Mesodermal cell (in vitro differentiated cells): Measurements from ENCODE around the gene ARL8B.

Experiments used
- H3K27ac ChIP-seq: 2 replicates; pipeline ENCODE4 v1.7.0; 2013; ENCODE audit warnings: mild to moderate bottlenecking, low read depth, low read length, moderate library complexity; ENCODE audit not compliant: severe bottlenecking
- H3K36me3 ChIP-seq: 2 replicates; pipeline ENCODE4 v1.7.1; 2013; ENCODE audit warnings: mild to moderate bottlenecking, low read length, moderate library complexity; ENCODE audit not compliant: control insufficient read depth, insufficient read depth
- H3K4me1 ChIP-seq: one replicate; pipeline ENCODE4 v1.7.1; 2013; ENCODE audit warnings: mild to moderate bottlenecking, low read length; ENCODE audit not compliant: insufficient read depth, control insufficient read depth, poor library complexity, severe bottlenecking
- H3K4me3 ChIP-seq: 2 replicates; pipeline ENCODE4 v1.7.0; 2013; ENCODE audit warnings: low read length, control low read depth, mild to moderate bottlenecking; ENCODE audit not compliant: insufficient read depth, poor library complexity, severe bottlenecking; ENCODE audit errors: extremely low read depth
- H3K9me3 ChIP-seq: 2 replicates; pipeline ENCODE4 v1.7.1; 2013; ENCODE audit warnings: mild to moderate bottlenecking, low read length, moderate library complexity; ENCODE audit not compliant: control insufficient read depth
- WGBS, 2 experiments: methylation state at CpG; one replicate each; pipeline ENCODE4 v1.1.5; 2013; ENCODE audit warnings: missing lambda C conversion rate in 2 of 2; ENCODE audit not compliant: insufficient coverage in 2 of 2; 5-methylcytosine and 5-hydroxymethylcytosine counted together

ARL8B gene

GRCh38 chr3:5133239-5134018, 11.3 kb downstream of the ARL8B start:
- Histone ChIP-seq H3K4me3 (no peak overlapping the region), H3K4me1 (peaks cover 16% of the 10 kb centered on the region), H3K36me3 (peaks cover 16% of the 10 kb centered on the region), H3K9me3 (no peaks in the 10 kb centered on the region), H3K27ac (no peak overlapping the region)
- WGBS, 2 experiments, result 68 to 92% methylated on average over 5 of the region's 7 CpGs

GRCh38 chr3:5134019-5134391, 11.9 kb downstream of the ARL8B start:
- H3K27ac ChIP-seq, result no peak overlapping the region
- 86 to 91% methylated on average over 3 of the region's 3 CpGs for WGBS, 2 experiments

GRCh38 chr3:5134499-5134898, 12.4 kb downstream of the ARL8B start:
- H3K27ac ChIP-seq, result no peak overlapping the region
- 83 to 100% methylated on average over 1 of the region's 3 CpGs for WGBS, 2 experiments

More at GRCh38 chr3:5134019-5134391, 11.9 kb downstream of the ARL8B start:
- Histone ChIP-seq H3K4me3 (no peak overlapping the region), H3K36me3 (peaks cover 13% of the 10 kb centered on the region), H3K9me3 (no peaks in the 10 kb centered on the region), H3K4me1 (peaks cover 19% of the 10 kb centered on the region)

GRCh38 chr3:5136211-5136918, 14.3 kb downstream of the ARL8B start:
- Histone ChIP-seq H3K36me3 (peaks cover 10% of the 10 kb centered on the region), H3K9me3 (peaks cover under 1% of the 10 kb centered on the region), H3K27ac (no peak overlapping the region), H3K4me1 (peaks cover 19% of the 10 kb centered on the region), H3K4me3 (no peak overlapping the region)
- 51 to 57% methylated on average over 3 to 4 of the region's 6 CpGs for WGBS, 2 experiments

More at GRCh38 chr3:5134499-5134898, 12.4 kb downstream of the ARL8B start:
- peaks cover 19% of the 10 kb centered on the region for H3K4me1 ChIP-seq
- H3K4me3 ChIP-seq, result no peak overlapping the region
- no peaks in the 10 kb centered on the region for H3K9me3 ChIP-seq
- peaks cover 11% of the 10 kb centered on the region for H3K36me3 ChIP-seq

- H3K36me3 ChIP-seq, result peaks cover 16% of the 10 kb centered on the region
- H3K4me1 ChIP-seq, result peaks cover 19% of the 10 kb centered on the region
- peaks cover 7% of the 10 kb centered on the region for H3K9me3 ChIP-seq
- WGBS, 2 experiments, result 93 to 94% methylated on average over 2 of the region's 2 CpGs
- no peak overlapping the region for H3K4me3 ChIP-seq
- no peak overlapping the region for H3K27ac ChIP-seq
These were observed 14.9 kb downstream of the ARL8B start for GRCh38 chr3:5136919-5137429.

- Histone ChIP-seq H3K36me3 (peaks cover 24% of the 10 kb centered on the region), H3K9me3 (peaks cover 20% of the 10 kb centered on the region), H3K27ac (no peak overlapping the region), H3K4me1 (peaks cover 19% of the 10 kb centered on the region), H3K4me3 (no peak overlapping the region)
- 89 to 93% methylated on average over 1 to 2 of the region's 5 CpGs for WGBS, 2 experiments
These were observed 16.3 kb downstream of the ARL8B start for GRCh38 chr3:5138214-5138981.

GRCh38 chr3:5140230-5140621, 18.1 kb downstream of the ARL8B start:
- Histone ChIP-seq H3K27ac (no peak overlapping the region), H3K36me3 (peaks cover 36% of the 10 kb centered on the region), H3K4me3 (no peak overlapping the region), H3K9me3 (peaks cover 33% of the 10 kb centered on the region), H3K4me1 (peaks cover 19% of the 10 kb centered on the region)
- WGBS, 2 experiments, result 100% methylated on average over 2 of the region's 4 CpGs

- Histone ChIP-seq H3K27ac (no peak overlapping the region), H3K9me3 (peaks cover 33% of the 10 kb centered on the region), H3K36me3 (peaks cover 39% of the 10 kb centered on the region), H3K4me3 (no peak overlapping the region), H3K4me1 (peaks cover 19% of the 10 kb centered on the region)
- WGBS, 2 experiments, result 96% methylated on average over 4 of the region's 6 CpGs; no CpG with 5 or more reads in 1 of the 2 experiments
These were observed 18.7 kb downstream of the ARL8B start for GRCh38 chr3:5140839-5141238.

GRCh38 chr3:5141760-5142159, 19.7 kb downstream of the ARL8B start:
- H3K4me1 ChIP-seq, result peaks cover 13% of the 10 kb centered on the region
- H3K4me3 ChIP-seq, result no peak overlapping the region
- H3K36me3 ChIP-seq, result peaks cover 42% of the 10 kb centered on the region
- no peak overlapping the region for H3K27ac ChIP-seq
- H3K9me3 ChIP-seq, result peaks cover 33% of the 10 kb centered on the region
- 97 to 100% methylated on average over 1 to 3 of the region's 4 CpGs for WGBS, 2 experiments

- 94 to 100% methylated on average over 2 to 4 of the region's 4 CpGs for WGBS, 2 experiments
- H3K27ac ChIP-seq, result no peak overlapping the region
- H3K9me3 ChIP-seq, result peaks cover 33% of the 10 kb centered on the region
- no peak overlapping the region for H3K4me3 ChIP-seq
- H3K4me1 ChIP-seq, result peaks cover 3% of the 10 kb centered on the region
- H3K36me3 ChIP-seq, result peaks cover 50% of the 10 kb centered on the region
These were observed 21.4 kb downstream of the ARL8B start for GRCh38 chr3:5143464-5143863.
